HG02678 (cell line): ENCODE measurements around the gene NRTN.
"Not testable (repeated sequence)": the region's sequence is repeated elsewhere in the genome, so short reads cannot be mapped to it uniquely, and the experiment has no call there.

Source experiments
- ATAC-seq: cut with Tn5 transposase; IDR thresholded peaks from one replicate; pipeline ENCODE4 v1.9.1; 2021; ENCODE audit warnings: mild to moderate bottlenecking, moderate library complexity; ENCODE audit not compliant: unreplicated experiment

NRTN gene

GRCh38 chr19:5864725-5865486 lies 60.0 kb downstream of the NRTN start:
- no peak for ATAC-seq

- ATAC-seq, result no peak
These were observed 60.9 kb downstream of the NRTN start for GRCh38 chr19:5865772-5866171.

GRCh38 chr19:5867201-5868136 lies 62.6 kb downstream of the NRTN start:
- no peak for ATAC-seq

- no peak for ATAC-seq
These were observed 66.1 kb downstream of the NRTN start for GRCh38 chr19:5870986-5871394.

GRCh38 chr19:5873617-5874199 lies 68.8 kb downstream of the NRTN start:
- ATAC-seq, result no peak

GRCh38 chr19:5874496-5874895 lies 69.6 kb downstream of the NRTN start:
- ATAC-seq, result not testable (repeated sequence)

GRCh38 chr19:5877427-5877826 lies 72.6 kb downstream of the NRTN start:
- no peak for ATAC-seq

GRCh38 chr19:5877882-5878281 lies 73.0 kb downstream of the NRTN start:
- no peak for ATAC-seq
